Measurements from ENCODE around the gene SPEG. TPM values are rescaled to one million over a fixed set of nuclear protein-coding genes. Genes with fewer than 3 reads are reported as not detected.

SPEG gene
- polyA plus RNA-seq, 1 donor (not counting 4 experiments of a cell fraction or from before 2014, with no cell fraction given) = 18.8 TPM

GRCh38 chr2:219436491-219436890, 1.8 kb downstream of the SPEG start:
- H3K36me3 ChIP-seq (ENCODE audit: control insufficient read depth in 2 of 2, extremely low read depth in 1 of 2, insufficient read depth in 2 of 2, low read length in 2 of 2) = no peaks in the 10 kb centered on the region
- no peak overlapping the region for H3K9ac ChIP-seq (ENCODE audit: control insufficient read depth, extremely low read depth, insufficient read depth, low read length)
- no peak for FAIRE-seq
- no peak overlapping the region for H2AFZ ChIP-seq (ENCODE audit: control insufficient read depth, low read length)
- H3K79me2 ChIP-seq (ENCODE audit: control insufficient read depth, insufficient read depth, low read length) = no peaks in the 10 kb centered on the region
- DNase-seq (ENCODE audit: low read depth, low spot score) = no peak
- peaks cover 6% of the 10 kb centered on the region for H3K4me1 ChIP-seq (ENCODE audit: control insufficient read depth, extremely low read depth, insufficient read depth, low read length)
- no peaks in the 10 kb centered on the region for H3K9me3 ChIP-seq (ENCODE audit: control insufficient read depth, low read depth, low read length)
- dilution Hi-C loops (cut with MboI; ENCODE audit: extremely low pct_ligation_motif_present, low sequenced_read_pairs) = no loop called here
- no peaks in the 10 kb centered on the region for H4K20me1 ChIP-seq (ENCODE audit: control insufficient read depth, extremely low read depth, insufficient read depth, low read length)
- no peak for TF ChIP-seq EZH2 (IDR thresholded peaks at IDR 0.05; ENCODE audit: low read length)
- no peak for TF ChIP-seq CTCF (optimal IDR thresholded peaks at IDR 0.05 in 1 of 3, IDR thresholded peaks at IDR 0.05 in 1 of 3, conservative IDR thresholded peaks at IDR 0.05 in 1 of 3; ENCODE audit: extremely low read depth in 1 of 3, insufficient read depth in 2 of 3, low read length in 3 of 3)
- no peaks in the 10 kb centered on the region for H3K9me1 ChIP-seq (ENCODE audit: control insufficient read depth, extremely low read depth, insufficient read depth, low read length)
- no peak overlapping the region for H3K27ac ChIP-seq (ENCODE audit: control insufficient read depth, insufficient read depth, low read length)
- H3K4me2 ChIP-seq (ENCODE audit: control insufficient read depth, extremely low read depth, insufficient read depth, low read depth, low read length) = no peak overlapping the region
- H3K4me3 ChIP-seq (ENCODE audit: control insufficient read depth in 2 of 3, extremely low read depth in 1 of 3, insufficient read depth in 2 of 3, low read depth in 1 of 3, low read length in 3 of 3) = no peak overlapping the region
- peaks cover 14% of the 10 kb centered on the region for H3K27me3 ChIP-seq (ENCODE audit: control insufficient read depth, extremely low read depth, insufficient read depth, low read length)

GRCh38 chr2:219437141-219437540, 2.5 kb downstream of the SPEG start:
- no peaks in the 10 kb centered on the region for H3K9me3 ChIP-seq (ENCODE audit: control insufficient read depth, low read depth, low read length)
- no peak overlapping the region for H2AFZ ChIP-seq (ENCODE audit: control insufficient read depth, low read length)
- H3K4me3 ChIP-seq (ENCODE audit: control insufficient read depth in 2 of 3, extremely low read depth in 1 of 3, insufficient read depth in 2 of 3, low read depth in 1 of 3, low read length in 3 of 3) = no peak overlapping the region
- no peaks in the 10 kb centered on the region for H3K79me2 ChIP-seq (ENCODE audit: control insufficient read depth, insufficient read depth, low read length)
- H3K9me1 ChIP-seq (ENCODE audit: control insufficient read depth, extremely low read depth, insufficient read depth, low read length) = no peaks in the 10 kb centered on the region
- TF ChIP-seq CTCF (optimal IDR thresholded peaks at IDR 0.05 in 1 of 3, IDR thresholded peaks at IDR 0.05 in 1 of 3, conservative IDR thresholded peaks at IDR 0.05 in 1 of 3; ENCODE audit: extremely low read depth in 1 of 3, insufficient read depth in 2 of 3, low read length in 3 of 3) = no peak
- no peak for TF ChIP-seq EZH2 (IDR thresholded peaks at IDR 0.05; ENCODE audit: low read length)
- no peaks in the 10 kb centered on the region for H4K20me1 ChIP-seq (ENCODE audit: control insufficient read depth, extremely low read depth, insufficient read depth, low read length)
- H3K27me3 ChIP-seq (ENCODE audit: control insufficient read depth, extremely low read depth, insufficient read depth, low read length) = peaks cover 14% of the 10 kb centered on the region
- no peak for DNase-seq (ENCODE audit: low read depth, low spot score)
- FAIRE-seq = no peak
- H3K27ac ChIP-seq (ENCODE audit: control insufficient read depth, insufficient read depth, low read length) = no peak overlapping the region
- dilution Hi-C loops (cut with MboI; ENCODE audit: extremely low pct_ligation_motif_present, low sequenced_read_pairs) = no loop called here
- no peak overlapping the region for H3K4me2 ChIP-seq (ENCODE audit: control insufficient read depth, extremely low read depth, insufficient read depth, low read depth, low read length)
- H3K4me1 ChIP-seq (ENCODE audit: control insufficient read depth, extremely low read depth, insufficient read depth, low read length) = peaks cover 8% of the 10 kb centered on the region
- no peaks in the 10 kb centered on the region for H3K36me3 ChIP-seq (ENCODE audit: control insufficient read depth in 2 of 2, extremely low read depth in 1 of 2, insufficient read depth in 2 of 2, low read length in 2 of 2)
- no peak overlapping the region for H3K9ac ChIP-seq (ENCODE audit: control insufficient read depth, extremely low read depth, insufficient read depth, low read length)
